NCI-H510A treated with DMSO at 0.1 percent for 48 hours (cell line): ENCODE data around the gene ACTG1.

Source experiments
- DNase-seq: peaks from one replicate; lab custom pipeline; 2025; lab: John Stamatoyannopoulos, UW

ACTG1 gene

DNA sequence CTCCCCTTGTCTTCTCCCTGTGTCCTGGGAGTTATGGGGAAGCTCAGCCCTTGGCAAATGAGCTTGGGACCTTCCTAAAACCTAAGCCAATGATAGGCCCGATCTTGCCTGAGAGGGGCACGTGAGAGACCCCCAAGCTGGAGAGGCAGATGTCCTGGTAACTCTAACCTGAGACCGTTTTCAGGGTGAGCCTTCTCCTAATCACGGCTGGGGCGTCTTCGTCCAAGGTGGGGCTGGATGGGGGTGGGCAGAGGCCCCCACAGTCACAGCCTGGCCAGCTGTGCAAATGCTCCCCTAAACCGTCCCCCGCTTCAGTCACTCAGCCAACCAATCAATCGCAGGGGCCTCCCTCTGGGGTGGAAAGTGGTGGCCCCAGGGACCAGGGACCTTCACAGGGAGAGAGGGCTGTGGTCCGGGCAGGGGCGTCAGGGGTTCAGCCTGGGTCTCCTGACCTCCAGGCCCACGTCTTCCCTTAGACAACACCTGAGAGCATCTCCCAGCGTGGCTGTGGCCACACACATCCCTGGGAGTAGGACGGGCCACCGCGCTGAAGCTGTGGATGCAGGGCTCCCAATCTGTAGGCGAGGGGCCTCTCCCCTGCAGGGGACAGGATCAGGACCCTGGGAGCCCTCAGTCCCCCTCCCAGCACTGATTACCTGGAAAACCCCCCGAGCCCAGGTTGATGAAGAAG lies 30.6 kb downstream of the ACTG1 start:
- DNase-seq, result no peak

DNA sequence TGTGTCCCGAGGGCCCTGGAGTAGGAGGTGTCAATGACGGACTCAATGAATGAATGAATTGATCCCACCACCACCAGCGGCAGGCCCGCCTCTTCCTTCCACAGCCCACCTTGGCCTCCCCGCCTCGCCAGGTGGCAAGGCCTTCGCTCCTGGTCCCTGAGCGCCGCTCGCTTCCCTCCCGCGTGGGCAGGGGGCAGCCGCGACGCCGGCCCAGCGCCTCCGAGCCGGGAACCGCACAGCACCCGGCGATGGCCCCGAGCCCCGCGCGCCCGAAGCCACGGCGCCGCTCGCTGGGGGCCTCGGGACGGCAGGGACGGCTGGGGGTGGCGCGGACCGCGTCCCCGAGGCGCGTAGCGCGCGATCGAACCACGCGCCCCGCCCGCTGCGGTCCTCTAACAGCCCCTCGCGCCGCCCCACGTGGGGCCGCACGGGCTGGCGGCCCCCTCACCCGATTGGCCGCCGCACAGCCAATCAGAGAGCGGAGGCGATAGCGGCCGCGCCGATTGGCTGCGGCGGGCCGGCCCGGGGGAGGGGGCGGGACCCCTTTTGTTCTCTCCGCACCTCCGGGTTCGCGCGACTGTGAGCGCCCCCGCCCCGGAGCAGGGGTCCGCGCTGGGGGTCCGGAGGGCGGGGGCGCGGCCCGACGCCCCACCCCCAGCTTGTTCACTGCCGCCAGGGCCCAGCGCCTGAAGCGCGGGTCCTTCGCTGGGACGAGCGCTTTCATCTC lies 31.4 kb downstream of the ACTG1 start:
- DNase-seq, result peak; percentile 50

DNA sequence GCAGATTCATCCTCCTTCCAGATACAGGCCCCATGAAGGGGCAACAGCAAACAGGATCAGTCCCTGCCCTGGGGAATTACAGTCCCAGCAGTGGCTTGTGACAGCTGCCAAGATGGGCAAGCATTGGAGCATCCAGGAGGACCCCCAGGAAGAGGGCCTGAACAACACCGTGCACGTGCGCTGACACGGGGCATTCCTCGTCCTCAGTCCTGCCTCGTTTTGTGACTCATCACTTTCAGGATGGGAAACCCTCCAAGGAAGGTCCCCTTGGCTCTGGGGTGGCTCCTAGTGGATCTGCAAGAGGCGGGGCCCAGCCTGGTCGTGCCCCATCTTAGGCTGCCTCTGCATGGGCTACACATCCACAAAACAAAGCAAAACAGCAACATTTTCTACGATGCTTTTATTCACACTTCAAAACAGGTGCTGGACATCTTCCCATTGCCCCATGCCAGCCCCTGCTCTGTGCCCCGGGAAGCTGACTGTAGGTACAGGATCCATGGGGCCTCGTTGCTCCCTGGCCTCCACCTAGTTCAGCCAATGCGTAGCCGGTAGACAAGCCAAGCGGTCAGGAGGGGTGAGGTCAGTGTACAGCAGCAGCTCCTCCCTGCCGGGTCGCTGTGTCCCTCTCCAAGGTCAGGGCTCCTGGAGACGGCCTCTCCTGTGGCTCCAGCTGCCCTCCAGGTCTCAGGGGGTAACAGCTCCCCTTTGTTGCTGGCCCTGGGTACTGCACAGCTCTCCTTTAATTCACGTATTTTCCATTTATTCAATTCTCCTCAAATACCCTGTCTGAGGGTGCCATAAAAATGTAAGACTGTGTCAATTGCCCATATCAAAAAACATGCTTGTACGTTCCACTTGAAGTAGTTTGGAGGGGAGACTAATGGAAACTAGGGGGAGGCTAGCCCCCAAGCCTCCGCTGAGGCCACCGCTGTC lies 32.2 kb downstream of the ACTG1 start:
- no peak for DNase-seq

DNA sequence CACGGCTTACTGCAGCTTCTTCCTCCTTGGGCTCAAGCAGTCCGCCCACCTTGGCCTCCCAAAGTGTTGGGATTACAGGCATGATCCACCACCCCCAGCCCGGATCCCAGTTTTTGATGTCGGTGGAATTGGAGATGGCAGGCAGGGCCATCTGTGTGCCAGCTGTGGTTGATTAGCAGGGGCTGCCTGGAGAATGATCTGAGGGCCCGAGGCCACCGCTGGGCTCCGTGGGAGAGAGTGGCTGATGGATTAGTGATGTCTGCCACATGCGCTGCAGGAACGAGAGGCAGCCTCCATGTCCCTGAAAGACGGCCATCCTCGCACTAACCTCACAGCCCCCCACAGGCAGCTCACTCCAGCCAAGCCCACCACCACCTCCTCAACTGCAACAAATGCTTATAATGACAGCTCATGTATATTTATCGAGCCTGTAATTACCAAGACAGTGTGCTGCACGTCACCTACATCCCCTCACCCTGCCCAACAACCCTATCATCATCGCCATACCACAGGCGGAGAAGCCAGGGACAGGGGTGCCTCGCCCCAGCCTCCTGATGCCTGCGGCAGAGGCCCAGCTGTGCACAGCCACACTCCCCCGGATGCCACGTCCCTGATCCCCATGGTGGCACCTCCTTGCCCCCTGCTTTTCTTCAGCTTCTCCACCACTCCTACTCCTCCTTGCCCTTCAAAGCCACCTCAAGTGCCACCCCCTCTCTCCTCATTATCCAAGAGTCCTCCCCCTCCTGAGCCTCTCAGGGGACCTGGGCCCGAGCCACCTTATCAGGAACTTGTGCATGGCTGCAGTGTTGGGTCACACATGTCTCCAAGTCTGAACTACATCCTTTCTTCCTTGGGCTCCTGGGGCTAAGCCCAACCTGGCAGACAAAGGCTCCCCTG lies 33.2 kb downstream of the ACTG1 start:
- DNase-seq, result no peak

DNA sequence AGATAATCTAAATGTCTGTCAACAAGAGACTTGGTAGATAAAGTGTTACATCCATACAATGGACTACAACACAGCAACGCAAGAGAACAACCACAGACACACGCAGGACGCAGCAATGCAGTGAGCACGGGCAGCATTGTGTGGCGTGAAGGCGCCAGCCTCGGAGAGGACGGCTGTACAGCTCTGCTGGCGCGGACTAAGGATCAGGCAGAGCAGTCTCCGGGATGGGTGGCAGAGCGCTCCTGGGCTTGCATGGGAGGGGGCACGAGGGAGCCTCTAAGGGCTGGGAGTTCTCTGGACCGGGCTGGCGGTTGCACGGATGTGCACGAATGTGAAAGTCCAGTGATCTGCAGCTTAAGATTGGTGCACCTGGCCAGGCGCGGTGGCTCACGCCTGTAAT lies 34.5 kb downstream of the ACTG1 start:
- no peak for DNase-seq

DNA sequence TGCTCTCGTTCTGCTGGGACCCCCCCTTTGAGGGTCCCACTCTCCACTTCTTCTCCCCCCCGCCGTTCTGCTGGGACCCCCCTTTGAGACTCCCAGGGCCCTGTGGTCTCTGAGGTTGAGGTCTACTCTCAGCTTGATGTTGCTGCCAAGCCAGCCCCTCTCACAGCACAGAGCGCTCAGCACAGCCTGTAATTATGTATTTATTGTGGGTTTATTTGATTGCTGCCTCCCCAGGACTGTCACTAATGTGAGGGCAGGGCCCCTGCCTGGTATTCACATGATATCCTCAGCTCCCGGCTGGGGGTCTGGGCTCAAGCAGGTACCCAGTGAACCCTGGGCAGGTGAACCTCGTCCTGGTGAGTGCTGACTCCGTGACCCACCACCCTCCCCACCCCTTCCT lies 35.4 kb downstream of the ACTG1 start:
- no peak for DNase-seq

DNA sequence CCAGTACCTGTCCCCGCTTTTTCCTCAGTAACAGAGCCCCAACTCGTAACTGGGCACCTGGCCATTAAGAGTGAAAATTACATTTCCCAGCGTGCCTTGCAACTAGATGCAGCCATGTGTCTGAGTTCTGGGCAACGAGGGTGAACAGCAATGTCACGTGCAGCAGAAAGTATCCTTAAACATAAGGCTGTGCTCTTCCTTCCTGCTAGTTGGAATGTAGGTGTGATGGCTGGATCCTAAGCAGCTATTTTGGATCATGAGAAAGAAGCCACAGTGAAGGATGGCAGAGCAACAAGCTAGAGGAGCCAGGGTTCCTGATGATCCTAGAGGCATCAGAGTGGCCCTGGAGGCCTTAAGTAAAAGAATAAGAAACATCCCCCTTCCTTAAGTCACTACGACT lies 36.0 kb downstream of the ACTG1 start:
- no peak for DNase-seq

DNA sequence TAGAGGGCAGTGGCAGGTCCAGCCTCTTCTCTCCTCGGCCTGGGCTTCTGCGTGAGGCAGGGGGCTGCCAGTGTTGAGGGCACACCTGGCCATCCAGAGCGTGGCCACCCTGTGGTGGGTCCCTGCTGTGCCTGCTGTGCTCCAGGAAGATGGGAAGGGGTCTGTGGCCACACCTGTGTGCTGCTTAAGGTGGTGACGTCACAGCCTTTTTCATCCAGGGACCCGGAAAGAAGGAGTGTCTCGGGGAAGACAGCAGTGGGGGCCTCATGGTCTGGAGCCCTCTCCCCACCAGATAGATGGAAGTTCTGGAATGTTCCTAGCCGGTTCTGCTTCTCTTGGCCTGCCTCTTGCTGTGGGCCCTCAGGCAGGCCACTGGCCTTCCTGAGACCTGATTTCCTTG lies 36.5 kb downstream of the ACTG1 start:
- DNase-seq, result no peak

DNA sequence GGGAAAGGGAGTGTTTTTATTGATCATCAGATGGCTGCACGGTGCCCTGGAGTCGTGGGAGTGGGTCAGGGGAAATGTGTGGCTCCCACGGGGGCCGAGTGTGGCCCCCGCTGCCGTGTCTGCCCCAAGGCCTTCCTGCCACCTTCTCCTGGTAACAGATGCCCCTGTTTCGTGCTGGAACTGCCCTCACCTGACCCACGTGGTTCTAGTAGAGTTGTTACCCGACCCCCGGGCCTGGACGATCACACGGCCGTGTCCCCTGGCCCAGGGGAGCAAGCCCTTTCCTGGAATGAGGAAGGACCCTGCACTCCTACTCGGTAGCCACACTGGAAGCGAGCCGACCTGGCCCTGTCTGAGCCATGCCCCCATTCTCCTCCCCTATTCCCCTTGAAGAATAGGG lies 37.6 kb downstream of the ACTG1 start:
- no peak for DNase-seq

DNA sequence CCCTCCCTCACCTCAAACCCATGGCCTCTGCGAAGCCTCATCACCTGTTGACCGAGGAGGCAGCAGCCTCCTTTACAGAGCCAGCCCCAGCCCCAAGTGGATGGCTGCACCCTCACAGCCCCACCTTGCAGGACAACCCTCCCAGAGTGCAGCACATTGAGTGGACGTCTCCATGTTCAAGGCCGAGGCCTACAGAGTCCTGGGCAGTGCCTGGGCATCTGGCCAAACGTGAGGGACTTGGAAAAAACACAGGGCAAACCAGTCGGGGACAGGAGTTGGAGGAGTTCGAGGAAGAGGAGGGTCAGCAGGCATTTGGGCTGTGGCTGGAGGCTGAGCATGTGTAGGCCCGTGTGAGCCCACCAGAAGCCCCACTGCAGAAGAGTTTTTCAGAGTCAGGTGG lies 39.6 kb downstream of the ACTG1 start:
- no peak for DNase-seq

DNA sequence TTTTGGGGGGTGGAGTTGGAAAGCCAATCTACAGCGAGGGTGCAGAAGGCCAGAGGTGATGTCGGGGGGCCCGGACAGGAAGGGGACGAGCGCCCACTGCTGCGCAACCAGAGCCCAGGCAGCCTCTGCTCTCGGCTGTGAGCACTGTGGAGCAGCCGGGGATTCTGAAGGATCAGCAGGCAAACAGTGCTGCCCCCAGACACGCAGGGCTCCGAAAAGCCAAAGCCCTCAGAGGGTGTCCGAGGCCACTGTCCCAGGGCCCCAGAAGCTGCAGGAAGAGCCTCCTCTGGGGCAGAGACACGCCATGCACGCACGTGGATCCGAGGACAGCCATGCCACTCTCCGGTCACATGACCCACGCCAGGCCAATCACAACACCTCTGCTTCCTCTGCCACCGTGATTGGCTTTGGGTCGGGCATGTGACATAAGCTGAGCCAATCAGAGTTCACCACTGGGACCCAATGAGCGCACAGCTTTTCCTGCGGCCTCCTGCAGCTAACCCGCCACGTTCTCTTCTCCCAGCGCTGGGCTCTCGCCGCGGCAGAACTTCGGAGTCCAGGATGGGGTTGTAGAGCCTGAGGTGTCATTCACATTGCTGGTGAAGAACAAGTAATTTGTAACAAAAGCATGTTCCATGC lies 40.7 kb downstream of the ACTG1 start:
- DNase-seq, result no peak

DNA sequence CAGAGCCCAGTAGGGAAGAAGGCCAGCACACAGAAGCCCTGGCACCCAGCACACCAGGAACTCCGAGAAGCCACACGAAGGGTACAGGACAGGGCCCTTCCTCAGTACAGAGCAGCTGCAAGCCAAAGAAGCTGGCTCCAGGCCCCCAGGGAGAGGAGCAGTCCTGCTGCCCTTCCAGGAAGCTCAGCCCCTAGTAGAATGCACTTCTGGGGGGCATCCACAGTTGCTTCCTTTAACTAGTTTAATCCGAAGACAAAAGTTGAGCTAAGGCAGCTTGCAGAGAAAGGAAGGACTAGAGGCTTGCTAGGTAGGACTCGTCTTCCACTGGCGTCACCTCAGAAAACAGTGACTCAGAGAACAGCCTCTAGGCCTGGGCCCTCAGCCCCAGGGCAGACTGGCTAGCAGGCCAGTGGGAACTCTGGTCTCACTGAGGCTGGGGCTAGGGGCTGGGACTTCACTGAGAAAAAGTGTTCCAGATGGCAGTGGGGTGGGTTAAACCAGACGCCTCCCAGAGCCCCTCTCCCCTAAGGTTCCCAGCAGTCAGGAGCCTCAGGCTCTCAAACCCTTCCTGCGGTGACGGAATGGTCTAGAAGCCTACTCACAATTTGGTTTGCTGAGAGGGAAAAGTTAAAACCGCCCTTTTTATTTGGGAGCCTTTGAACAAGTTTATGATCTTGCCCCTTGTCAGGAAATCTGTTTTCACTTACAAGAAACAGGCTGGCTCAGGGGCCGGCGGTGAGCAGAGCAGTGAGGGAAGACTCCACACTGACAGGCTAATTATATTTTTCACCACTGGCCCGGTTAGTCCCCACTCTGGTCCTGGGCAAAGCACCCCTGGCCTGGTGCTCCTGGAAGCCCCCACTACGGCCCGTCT lies 41.4 kb downstream of the ACTG1 start:
- DNase-seq, result no peak

DNA sequence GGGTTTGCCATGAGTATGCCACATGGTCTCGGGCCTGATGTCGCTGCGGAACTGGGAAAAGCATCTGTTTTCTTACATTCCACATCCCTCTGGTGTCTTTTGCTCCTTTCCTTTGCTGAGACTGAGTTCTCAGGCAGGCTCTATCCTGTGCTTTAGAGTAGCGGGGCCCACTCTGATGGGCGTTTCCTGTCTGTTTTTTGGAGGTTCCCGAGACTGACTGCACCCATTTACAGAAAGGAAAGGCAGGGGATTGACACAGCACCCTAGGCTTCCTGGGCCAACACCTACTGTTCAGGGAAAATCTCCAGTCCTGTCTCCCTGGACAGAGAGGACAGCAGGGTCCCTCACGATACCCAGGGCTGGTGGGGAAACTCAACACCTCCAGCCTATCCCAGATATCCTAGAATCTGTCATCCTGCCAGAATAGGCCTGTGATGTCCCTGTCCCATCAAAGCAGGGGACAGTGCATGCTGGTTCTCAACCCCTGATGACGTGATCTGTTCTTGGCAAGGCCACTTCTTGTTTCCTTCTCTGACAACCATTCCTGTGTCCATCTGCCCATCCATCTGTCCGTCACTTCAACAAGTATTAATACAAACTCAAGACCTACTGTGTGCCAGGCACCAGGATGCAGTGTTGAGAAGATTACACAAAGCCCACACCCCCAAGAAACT lies 42.2 kb downstream of the ACTG1 start:
- no peak for DNase-seq

DNA sequence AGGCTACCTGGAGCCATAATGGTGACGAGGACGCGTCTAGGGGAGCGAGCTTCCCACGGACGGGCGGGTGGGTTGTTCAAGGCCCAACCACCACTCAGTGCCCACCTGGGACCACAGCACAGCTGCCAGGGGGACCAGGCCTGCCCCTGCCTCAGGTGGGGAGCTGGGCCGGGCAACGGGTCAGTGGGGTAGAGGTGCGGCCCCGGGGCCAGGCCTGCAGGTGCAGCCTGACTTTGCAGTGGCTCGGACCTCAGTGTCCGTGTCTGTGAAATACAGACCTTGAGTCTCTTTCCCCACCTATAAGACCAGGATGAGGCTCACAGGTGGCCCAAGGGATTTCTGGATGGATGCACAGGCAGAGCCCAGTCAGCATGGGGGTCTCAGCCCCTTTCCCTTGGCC lies 43.3 kb downstream of the ACTG1 start:
- DNase-seq, result no peak

DNA sequence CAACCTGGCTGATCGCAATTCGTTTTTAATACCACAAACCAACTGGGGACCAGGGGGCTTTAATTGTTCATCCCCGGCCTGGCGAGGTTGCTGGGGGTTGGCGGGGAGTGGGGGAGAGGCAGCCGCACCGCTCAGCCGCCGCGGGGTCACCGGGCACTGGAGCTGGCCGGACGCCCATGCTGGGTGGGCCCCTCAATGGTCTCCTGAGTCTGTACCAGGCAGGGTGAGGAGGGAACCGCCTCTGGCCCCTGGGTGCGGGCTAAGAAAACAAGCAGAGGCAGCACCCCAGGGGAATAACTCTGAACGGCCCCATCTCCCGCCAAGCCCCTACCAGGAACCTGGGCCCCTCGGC lies 43.9 kb downstream of the ACTG1 start:
- no peak for DNase-seq

DNA sequence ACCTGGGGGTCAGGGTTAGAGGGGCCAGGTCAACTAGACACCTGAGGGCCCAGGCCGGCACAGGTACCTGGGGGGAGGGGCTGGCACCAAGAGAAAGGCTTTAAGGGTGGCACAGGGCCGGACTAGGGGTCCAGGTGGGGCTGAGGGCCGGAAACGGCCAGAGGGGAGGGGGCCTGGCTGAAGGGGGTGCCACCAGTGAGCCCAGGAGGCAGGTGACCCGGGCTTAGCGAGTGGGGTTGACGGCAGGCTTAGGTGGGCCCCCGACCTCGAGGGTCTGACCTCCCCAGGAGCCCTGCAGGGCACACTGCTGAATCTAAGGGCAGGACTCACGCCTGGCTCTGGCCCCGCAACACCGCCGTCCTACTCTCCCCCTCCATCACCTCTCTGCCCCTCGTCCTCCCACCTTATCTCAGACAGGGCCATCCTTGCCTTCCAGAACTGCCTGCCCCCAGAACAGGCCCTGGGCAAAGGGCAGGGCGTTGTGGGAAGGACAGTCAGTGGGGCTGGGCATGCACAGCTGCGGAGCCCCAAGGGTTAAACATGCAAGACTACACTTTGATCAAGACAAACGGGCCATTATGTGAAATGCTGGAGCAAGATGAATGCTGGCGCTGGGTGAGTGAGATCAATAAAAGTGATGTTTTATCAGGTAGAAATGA lies 44.4 kb downstream of the ACTG1 start:
- DNase-seq, result no peak

DNA sequence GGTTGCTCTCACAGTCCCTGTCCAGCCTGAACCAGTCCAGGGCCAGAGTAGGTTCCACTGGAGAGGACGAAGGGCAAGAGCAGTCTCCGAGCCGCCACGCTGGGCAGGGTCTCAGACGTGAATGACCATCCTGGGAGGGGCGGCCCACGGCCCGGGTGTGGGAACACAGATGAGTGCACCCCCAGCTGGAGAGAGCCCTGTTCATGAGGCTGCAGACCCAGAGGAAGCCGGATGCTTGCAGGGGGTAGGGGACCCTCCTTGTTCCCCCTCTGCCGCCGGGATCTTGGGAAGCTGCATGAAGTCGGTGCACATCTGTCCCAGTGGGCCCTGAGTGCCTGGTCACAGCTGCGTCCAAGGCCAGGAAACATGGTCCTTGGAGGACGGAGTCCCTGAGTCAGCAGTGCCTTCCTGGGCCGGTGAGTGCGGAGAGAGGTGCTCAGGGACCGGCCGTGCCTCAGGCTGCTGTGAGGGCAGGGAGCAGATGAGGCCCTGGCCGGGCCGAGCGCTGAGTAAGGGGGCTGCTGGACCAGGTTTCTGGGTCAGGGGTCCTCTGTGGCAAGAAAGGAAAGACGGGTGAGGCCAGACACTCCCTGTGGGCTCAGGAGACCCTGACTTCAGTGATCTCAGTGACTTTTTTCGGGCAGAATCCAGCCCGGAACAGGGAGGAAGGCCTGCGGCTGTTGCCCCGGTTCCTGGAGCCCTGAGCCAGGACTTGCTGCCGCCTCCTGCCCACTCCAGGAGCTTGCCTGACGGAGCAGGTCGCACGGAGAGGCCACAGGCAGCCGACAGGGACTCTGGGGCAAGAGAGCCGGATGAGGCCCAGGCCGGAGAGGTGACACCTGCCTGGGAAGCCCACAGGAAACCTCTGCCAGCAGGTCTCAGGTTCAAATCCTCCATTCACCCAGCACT lies 45.8 kb downstream of the ACTG1 start:
- DNase-seq, result no peak

DNA sequence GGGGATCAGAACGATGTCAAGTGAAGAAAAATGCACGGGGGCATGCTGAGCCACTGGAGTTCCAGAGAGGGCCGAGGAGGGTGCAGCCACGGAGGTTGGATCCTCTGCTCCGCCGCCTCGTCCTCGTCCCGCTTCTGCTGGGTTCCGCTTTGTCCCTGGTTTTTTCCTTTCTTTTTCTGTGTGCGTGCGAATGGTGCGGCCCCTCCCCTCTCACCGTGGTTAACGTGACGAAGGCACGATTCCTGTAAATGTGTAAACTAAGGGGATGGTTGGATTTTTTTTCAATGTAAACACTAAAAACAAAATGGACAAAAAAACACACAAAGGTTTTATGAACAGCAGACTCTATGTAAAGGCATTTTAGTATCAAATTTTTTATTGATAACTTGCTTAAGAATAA lies 46.7 kb downstream of the ACTG1 start:
- no peak for DNase-seq
